Ascending aorta (tissue), 2 donors: Measurements from ENCODE around the gene MAS1L. TPM values are rescaled to one million over a fixed set of nuclear protein-coding genes. Genes with fewer than 3 reads are reported as not detected.

ENCODE experiments used
- DNase-seq, 2 donors: peaks; one replicate each; pipeline ENCODE4 v3.0.0-alpha.2; 2019; ENCODE audit warnings: low spot score in 2 of 2
- H3K27ac ChIP-seq, 2 donors: fragments of 200-600 bp; sonication (generic); one replicate each; pipeline ENCODE4 v1.5.1; 2016 to 2017; ENCODE audit warnings: mild to moderate bottlenecking in 1 of 2
- H3K27me3 ChIP-seq: fragments of 200-600 bp; sonication (generic); one replicate; pipeline ENCODE4 v1.5.1; 2017
- H3K36me3 ChIP-seq, 2 donors: fragments of 200-600 bp; sonication (generic); one replicate each; pipeline ENCODE4 v1.5.1; 2016
- H3K4me1 ChIP-seq, 2 donors: fragments of 200-600 bp; sonication (generic); one replicate each; pipeline ENCODE4 v1.5.1; 2016 to 2017; ENCODE audit warnings: mild to moderate bottlenecking in 1 of 2
- H3K4me3 ChIP-seq, 2 donors: fragments of 200-600 bp; sonication (generic); one replicate each; pipeline ENCODE4 v1.5.1; 2016 to 2017; ENCODE audit warnings: mild to moderate bottlenecking in 1 of 2
- H3K9me3 ChIP-seq, 2 donors: fragments of 200-600 bp; sonication (generic); one replicate each; pipeline ENCODE4 v1.5.1; 2016
- intact Hi-C: fragments of 100-400 bp; cut with DNase I; formaldehyde crosslinking; loops from one replicate; pipeline ENCODE4 v1.15.1; 2023
- total RNA-seq: library from RNA; depleted of rRNA; stranded (reverse); fragments of >200 nt; gene quantifications from one replicate; pipeline ENCODE4 v1.1.0, GENCODE V29; 2016
- TF ChIP-seq, protein P1 (sequence below), 3 experiments: fragments of 200-600 bp in 2 of 3; fragments of 450-650 bp in 1 of 3; sonication (generic) in 2 of 3; IDR thresholded peaks; one replicate each; pipeline ENCODE4 v1.5.1; 2016 to 2019; ENCODE audit warnings: antibody characterized with exemption in 3 of 3, mild to moderate bottlenecking in 1 of 3, moderate library complexity in 1 of 3

The MAS1L gene
- total RNA-seq, 1 donor from 2014 or later, result not detected

DNA sequence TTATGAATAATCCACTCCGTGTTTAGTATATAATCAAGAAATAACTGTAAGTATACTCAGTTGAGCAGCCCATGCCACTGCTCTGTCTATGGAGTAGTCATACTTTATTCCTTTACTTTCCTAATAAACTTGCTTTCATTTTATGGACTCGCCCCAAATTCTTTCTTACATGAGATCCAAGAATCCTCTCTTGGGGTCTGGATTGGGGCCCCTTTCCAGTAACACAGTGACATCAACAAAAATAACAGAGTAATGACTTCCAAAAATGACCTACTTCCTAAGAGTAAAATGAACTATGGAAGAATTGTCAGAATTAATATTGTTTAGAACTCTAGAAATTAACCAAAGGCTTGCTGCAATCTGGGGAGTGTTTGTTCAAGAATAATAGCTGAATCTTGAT is 22.0 kb downstream of the MAS1L start:
- Histone ChIP-seq H3K27me3 (no peaks in the 10 kb centered on the region), H3K27ac (no peak overlapping the region), H3K9me3 (no peaks in the 10 kb centered on the region), H3K4me3 (no peak overlapping the region), H3K36me3 (no peaks in the 10 kb centered on the region), H3K4me1 (no peaks in the 10 kb centered on the region)
- no peak for DNase-seq
- intact Hi-C loops, result no loop called here
- TF ChIP-seq, protein P1, sequence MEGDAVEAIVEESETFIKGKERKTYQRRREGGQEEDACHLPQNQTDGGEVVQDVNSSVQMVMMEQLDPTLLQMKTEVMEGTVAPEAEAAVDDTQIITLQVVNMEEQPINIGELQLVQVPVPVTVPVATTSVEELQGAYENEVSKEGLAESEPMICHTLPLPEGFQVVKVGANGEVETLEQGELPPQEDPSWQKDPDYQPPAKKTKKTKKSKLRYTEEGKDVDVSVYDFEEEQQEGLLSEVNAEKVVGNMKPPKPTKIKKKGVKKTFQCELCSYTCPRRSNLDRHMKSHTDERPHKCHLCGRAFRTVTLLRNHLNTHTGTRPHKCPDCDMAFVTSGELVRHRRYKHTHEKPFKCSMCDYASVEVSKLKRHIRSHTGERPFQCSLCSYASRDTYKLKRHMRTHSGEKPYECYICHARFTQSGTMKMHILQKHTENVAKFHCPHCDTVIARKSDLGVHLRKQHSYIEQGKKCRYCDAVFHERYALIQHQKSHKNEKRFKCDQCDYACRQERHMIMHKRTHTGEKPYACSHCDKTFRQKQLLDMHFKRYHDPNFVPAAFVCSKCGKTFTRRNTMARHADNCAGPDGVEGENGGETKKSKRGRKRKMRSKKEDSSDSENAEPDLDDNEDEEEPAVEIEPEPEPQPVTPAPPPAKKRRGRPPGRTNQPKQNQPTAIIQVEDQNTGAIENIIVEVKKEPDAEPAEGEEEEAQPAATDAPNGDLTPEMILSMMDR (IDR thresholded peaks at IDR 0.05), result no peak

DNA sequence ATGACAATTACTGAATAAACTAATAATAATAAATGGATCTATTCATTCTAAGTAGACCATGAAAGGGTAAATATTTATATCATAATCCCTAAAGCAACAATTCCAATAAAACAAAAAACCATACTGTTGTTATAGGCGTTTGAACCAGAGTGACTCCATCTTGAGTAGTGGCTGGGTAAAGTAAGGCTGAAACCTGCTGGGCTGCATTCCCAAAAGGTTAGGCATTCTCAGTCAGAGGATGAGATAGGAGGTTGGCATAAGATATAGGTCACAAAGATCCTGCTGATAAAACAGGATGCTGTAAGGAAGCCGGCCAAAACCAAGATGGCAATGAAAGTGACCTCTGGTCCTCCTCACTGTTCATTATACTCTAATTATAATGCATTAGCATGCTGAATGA is 22.5 kb downstream of the MAS1L start:
- no peaks in the 10 kb centered on the region for H3K36me3 ChIP-seq
- no peaks in the 10 kb centered on the region for H3K4me1 ChIP-seq
- no peaks in the 10 kb centered on the region for H3K9me3 ChIP-seq
- no peaks in the 10 kb centered on the region for H3K27me3 ChIP-seq
- TF ChIP-seq, protein P1 (IDR thresholded peaks at IDR 0.05), result no peak
- no peak overlapping the region for H3K4me3 ChIP-seq
- H3K27ac ChIP-seq, result no peak overlapping the region
- DNase-seq, result no peak
- intact Hi-C loops, result no loop called here

DNA sequence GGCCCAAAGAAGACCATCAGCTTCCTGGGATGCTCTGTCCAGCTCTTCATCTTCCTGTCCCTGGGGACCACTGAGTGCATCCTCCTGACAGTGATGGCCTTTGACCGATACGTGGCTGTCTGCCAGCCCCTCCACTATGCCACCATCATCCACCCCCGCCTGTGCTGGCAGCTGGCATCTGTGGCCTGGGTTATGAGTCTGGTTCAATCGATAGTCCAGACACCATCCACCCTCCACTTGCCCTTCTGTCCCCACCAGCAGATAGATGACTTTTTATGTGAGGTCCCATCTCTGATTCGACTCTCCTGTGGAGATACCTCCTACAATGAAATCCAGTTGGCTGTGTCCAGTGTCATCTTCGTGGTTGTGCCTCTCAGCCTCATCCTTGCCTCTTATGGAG is 25.7 kb downstream of the MAS1L start:
- Histone ChIP-seq H3K27me3 (no peaks in the 10 kb centered on the region), H3K27ac (no peak overlapping the region), H3K4me3 (no peak overlapping the region), H3K9me3 (no peaks in the 10 kb centered on the region), H3K4me1 (no peaks in the 10 kb centered on the region), H3K36me3 (no peaks in the 10 kb centered on the region)
- no peak for DNase-seq
- TF ChIP-seq, protein P1 (IDR thresholded peaks at IDR 0.05), result no peak
- intact Hi-C loops, result no loop called here

DNA sequence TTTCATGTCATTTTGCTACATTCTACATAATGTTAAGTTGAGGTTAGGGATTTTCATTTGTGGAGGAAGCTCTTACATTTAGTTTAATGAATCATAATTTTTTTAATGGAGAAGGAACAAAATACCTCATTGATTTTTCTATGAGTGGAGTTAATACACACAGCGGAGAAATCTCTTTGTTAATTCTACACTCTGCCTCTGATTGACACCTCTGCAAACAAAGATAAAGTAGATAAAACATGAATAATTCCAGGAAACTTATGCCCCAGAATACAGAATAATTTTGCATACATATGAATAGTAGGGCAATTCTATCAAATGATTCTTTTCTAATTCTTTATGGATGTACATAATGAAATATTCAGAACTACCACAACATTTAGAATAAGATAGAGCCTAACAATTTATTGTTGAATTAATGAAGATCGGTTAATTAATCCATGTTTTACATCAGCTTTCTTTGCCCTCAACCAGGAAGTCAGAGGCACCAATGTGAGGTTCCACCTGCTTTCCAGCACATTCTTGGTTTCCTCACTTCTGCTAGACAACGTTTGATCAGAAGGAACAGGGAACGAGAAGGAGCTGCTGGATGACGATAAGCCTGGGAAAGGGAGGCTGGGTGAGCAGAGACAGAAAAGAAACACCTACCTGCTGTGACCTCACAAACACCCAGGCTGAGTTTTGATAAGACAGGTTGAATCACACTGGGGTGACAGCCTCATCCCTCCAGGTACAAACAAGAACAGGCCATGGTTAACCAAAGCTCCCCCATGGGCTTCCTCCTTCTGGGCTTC is 26.5 kb downstream of the MAS1L start:
- intact Hi-C loops, result no loop called here
- Histone ChIP-seq H3K4me3 (no peak overlapping the region), H3K36me3 (no peaks in the 10 kb centered on the region), H3K27ac (no peak overlapping the region), H3K4me1 (no peaks in the 10 kb centered on the region), H3K9me3 (no peaks in the 10 kb centered on the region), H3K27me3 (no peaks in the 10 kb centered on the region)
- no peak for DNase-seq
- TF ChIP-seq, protein P1 (IDR thresholded peaks at IDR 0.05), result no peak

DNA sequence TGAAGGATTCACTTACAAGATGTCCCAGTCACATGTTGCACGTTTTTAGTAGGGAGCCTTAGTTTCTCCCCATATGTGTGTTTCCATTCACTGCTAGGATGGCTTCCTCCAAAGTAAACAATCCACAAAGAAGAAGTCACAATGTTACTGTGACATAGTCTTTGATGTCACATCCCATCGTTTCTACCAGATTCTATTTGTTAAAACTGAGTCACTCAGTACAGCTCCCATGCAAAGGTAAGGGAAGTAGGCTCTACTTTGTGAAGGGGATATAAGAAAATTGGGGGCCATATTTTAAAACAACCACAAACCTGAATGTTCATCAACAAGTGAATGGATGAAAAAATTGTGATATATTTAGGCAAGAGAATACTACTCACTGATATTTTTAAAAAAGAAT is 30.8 kb downstream of the MAS1L start, which contains the start of the genes OR11A1 and OR2H1:
TSS of gene OR11A1 (minus strand) at position 101 of the 400 bp plus-strand sequence. CDS start 29,430 bp downstream, outside the sequence.
TSS of gene OR2H1 (plus strand) at position 185 of the 400 bp plus-strand sequence. CDS start 4,615 bp downstream, outside the sequence.
- no peaks in the 10 kb centered on the region for H3K27me3 ChIP-seq
- H3K4me3 ChIP-seq, result no peak within 1 kb of the TSS
- no peaks in the 10 kb centered on the region for H3K36me3 ChIP-seq
- no peaks in the 10 kb centered on the region for H3K4me1 ChIP-seq
- DNase-seq, result no peak
- H3K27ac ChIP-seq, result no peak within 1 kb of the TSS
- intact Hi-C loops, result no loop called here
- no peaks in the 10 kb centered on the region for H3K9me3 ChIP-seq
- TF ChIP-seq, protein P1 (IDR thresholded peaks at IDR 0.05), result no peak
